Trophoblast cell (in vitro differentiated cells and primary cell): ENCODE measurements around the gene MCCC2.
"Not testable (repeated sequence)": the region's sequence is repeated elsewhere in the genome, so short reads cannot be mapped to it uniquely, and the experiment has no call there.

Experiments
- DNase-seq, 2 donors: peaks; one replicate each; pipeline ENCODE4 v3.0.0-alpha.2; 2016
- H2AFZ ChIP-seq: 2 replicates; pipeline ENCODE4 v1.6.1; 2013; ENCODE audit warnings: low read length, moderate library complexity, mild to moderate bottlenecking; ENCODE audit not compliant: insufficient read depth, poor library complexity
- H2AK5ac ChIP-seq: 2 replicates; pipeline ENCODE4 v1.6.1; 2013; ENCODE audit warnings: mild to moderate bottlenecking, low read length
- H2BK120ac ChIP-seq: 2 replicates; pipeline ENCODE4 v1.6.1; 2013; ENCODE audit warnings: low read length, mild to moderate bottlenecking, moderate library complexity; ENCODE audit not compliant: insufficient read depth, poor library complexity
- H2BK12ac ChIP-seq: 2 replicates; pipeline ENCODE4 v1.6.1; 2013; ENCODE audit warnings: mild to moderate bottlenecking, low read length, moderate library complexity
- H2BK5ac ChIP-seq: 2 replicates; pipeline ENCODE4 v1.6.1; 2013; ENCODE audit warnings: low read length, low read depth, moderate library complexity, mild to moderate bottlenecking; ENCODE audit not compliant: poor library complexity
- H3K14ac ChIP-seq: 2 replicates; pipeline ENCODE4 v1.6.1; 2013; ENCODE audit warnings: mild to moderate bottlenecking, low read length
- H3K18ac ChIP-seq: 2 replicates; pipeline ENCODE4 v1.6.1; 2013; ENCODE audit warnings: mild to moderate bottlenecking, low read length
- H3K23ac ChIP-seq: 2 replicates; pipeline ENCODE4 v1.6.1; 2013; ENCODE audit warnings: low read length
- H3K27ac ChIP-seq: 2 replicates; pipeline ENCODE4 v1.5.1; 2013; ENCODE audit warnings: low read depth, mild to moderate bottlenecking, inconsistent platforms, low read length, moderate library complexity
- H3K27me3 ChIP-seq: 2 replicates; pipeline ENCODE4 v1.6.1; 2013; ENCODE audit warnings: inconsistent platforms, mild to moderate bottlenecking, low read length, moderate library complexity; ENCODE audit not compliant: insufficient read depth
- H3K36me3 ChIP-seq, 2 experiments: 1 replicate in 1 of 2; 2 replicates in 1 of 2; pipeline ENCODE4 v1.6.1; 2013; ENCODE audit warnings: low read length in 2 of 2, mild to moderate bottlenecking in 2 of 2, moderate library complexity in 1 of 2; ENCODE audit not compliant: insufficient read depth in 2 of 2, control insufficient read depth in 1 of 2
- H3K4ac ChIP-seq: 2 replicates; pipeline ENCODE4 v1.6.1; 2013; ENCODE audit warnings: low read depth, mild to moderate bottlenecking, low read length, moderate library complexity
- H3K4me1 ChIP-seq, 2 experiments: 1 replicate in 1 of 2; 2 replicates in 1 of 2; pipeline ENCODE4 v1.6.1; 2013; ENCODE audit warnings: low read length in 2 of 2, mild to moderate bottlenecking in 2 of 2, moderate library complexity in 1 of 2; ENCODE audit not compliant: insufficient read depth in 2 of 2, control insufficient read depth in 1 of 2
- H3K4me2 ChIP-seq: 2 replicates; pipeline ENCODE4 v1.6.1; 2013; ENCODE audit warnings: inconsistent platforms, mild to moderate bottlenecking, low read length, moderate library complexity
- H3K4me3 ChIP-seq: 2 replicates; pipeline ENCODE4 v1.5.1; 2013; ENCODE audit warnings: mild to moderate bottlenecking, low read depth, low read length, inconsistent platforms
- H3K79me1 ChIP-seq: one replicate; pipeline ENCODE4 v1.6.1; 2013; ENCODE audit warnings: low read length
- H3K79me2 ChIP-seq: 2 replicates; pipeline ENCODE4 v1.6.1; 2013; ENCODE audit warnings: low read length, mild to moderate bottlenecking; ENCODE audit not compliant: control insufficient read depth, insufficient read depth, poor library complexity
- H3K9ac ChIP-seq: 2 replicates; pipeline ENCODE4 v1.6.1; 2013; ENCODE audit warnings: mild to moderate bottlenecking, low read length
- H3K9me3 ChIP-seq: 2 replicates; pipeline ENCODE4 v1.6.1; 2013; ENCODE audit warnings: low read depth, mild to moderate bottlenecking, control low read depth, inconsistent platforms, low read length; ENCODE audit not compliant: insufficient read depth
- H4K12ac ChIP-seq: 2 replicates; pipeline ENCODE4 v1.6.1; 2013; ENCODE audit warnings: low read depth, mild to moderate bottlenecking, low read length, moderate library complexity
- H4K8ac ChIP-seq: 2 replicates; pipeline ENCODE4 v1.6.1; 2013; ENCODE audit warnings: low read depth, mild to moderate bottlenecking, low read length, moderate library complexity
- H4K91ac ChIP-seq: one replicate; pipeline ENCODE4 v1.6.1; 2013; ENCODE audit warnings: low read depth, mild to moderate bottlenecking, low read length, moderate library complexity
- WGBS: extraction: QIAGEN DNeasy Blood & Tissue Kit; methylation state at CpG from one replicate; pipeline ENCODE4 v1.1.7; 2013; ENCODE audit warnings: missing lambda C conversion rate; ENCODE audit not compliant: insufficient read length, insufficient coverage; ENCODE audit errors: extremely low coverage; 5-methylcytosine and 5-hydroxymethylcytosine counted together

The MCCC2 gene

GRCh38 chr5:71571811-71572210, 15.3 kb upstream of the MCCC2 start:
- H4K12ac ChIP-seq, H2AK5ac ChIP-seq, H3K9ac ChIP-seq, H4K91ac ChIP-seq, H4K8ac ChIP-seq, H3K9me3 ChIP-seq, H3K27me3 ChIP-seq, H3K79me1 ChIP-seq, H3K14ac ChIP-seq, H3K4me1 ChIP-seq, H3K18ac ChIP-seq, H2AFZ ChIP-seq, H2BK12ac ChIP-seq, H3K4ac ChIP-seq, H3K27ac ChIP-seq, H3K4me3 ChIP-seq, H3K36me3 ChIP-seq, H2BK120ac ChIP-seq, H2BK5ac ChIP-seq, H3K23ac ChIP-seq, H3K4me2 ChIP-seq, H3K79me2 ChIP-seq: not testable (repeated sequence)
- peak; percentile 81 to 83 for DNase-seq
- no CpG with 5 or more reads among the region's 7 CpGs for WGBS

DNA sequence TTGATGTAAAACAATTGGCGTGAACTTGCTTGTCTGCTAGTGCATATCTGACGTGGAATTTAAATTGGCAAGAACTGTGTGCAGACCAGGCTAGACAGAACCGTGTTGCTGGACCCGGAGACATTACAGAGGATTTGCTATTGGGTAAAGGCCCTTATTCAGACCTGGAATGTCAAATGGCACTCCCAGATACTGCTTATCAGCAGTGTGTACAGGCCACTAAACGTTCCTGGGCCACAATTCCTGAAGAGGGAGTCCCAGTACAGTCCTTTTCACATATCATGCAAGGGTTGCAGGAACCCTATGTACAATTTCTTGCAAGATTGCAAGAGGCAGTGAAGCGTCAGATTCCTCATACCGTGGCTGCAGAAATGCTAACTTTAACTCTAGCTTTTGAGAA, 13.5 kb upstream of the MCCC2 start:
- no peak overlapping the region for H3K4ac ChIP-seq
- H3K27me3 ChIP-seq: no peaks in the 10 kb centered on the region
- H3K36me3 ChIP-seq: peaks cover 2 to 3% of the 10 kb centered on the region in 2 experiments
- DNase-seq: peak; percentile 77 to 90
- peaks cover 5% of the 10 kb centered on the region for H3K79me1 ChIP-seq
- no peaks in the 10 kb centered on the region for H3K9me3 ChIP-seq
- WGBS: no CpG with 5 or more reads among the region's 7 CpGs
- no peaks in the 10 kb centered on the region for H3K79me2 ChIP-seq
- H2BK5ac ChIP-seq: no peak overlapping the region
- H3K18ac ChIP-seq: no peak overlapping the region
- H3K4me3 ChIP-seq: no peak overlapping the region
- H4K8ac ChIP-seq: no peak overlapping the region
- H3K4me1 ChIP-seq: peaks cover 2 to 3% of the 10 kb centered on the region in 2 experiments
- no peak overlapping the region for H2BK120ac ChIP-seq
- no peak overlapping the region for H4K91ac ChIP-seq
- H3K14ac ChIP-seq: no peak overlapping the region
- H2AFZ ChIP-seq: no peak overlapping the region
- H4K12ac ChIP-seq: no peak overlapping the region
- H2AK5ac ChIP-seq: no peak overlapping the region
- H3K27ac ChIP-seq: peak overlapping the region; percentile 1
- no peak overlapping the region for H3K23ac ChIP-seq
- peak overlapping the region; percentile 25 for H3K4me2 ChIP-seq
- no peak overlapping the region for H2BK12ac ChIP-seq
- H3K9ac ChIP-seq: no peak overlapping the region

DNA sequence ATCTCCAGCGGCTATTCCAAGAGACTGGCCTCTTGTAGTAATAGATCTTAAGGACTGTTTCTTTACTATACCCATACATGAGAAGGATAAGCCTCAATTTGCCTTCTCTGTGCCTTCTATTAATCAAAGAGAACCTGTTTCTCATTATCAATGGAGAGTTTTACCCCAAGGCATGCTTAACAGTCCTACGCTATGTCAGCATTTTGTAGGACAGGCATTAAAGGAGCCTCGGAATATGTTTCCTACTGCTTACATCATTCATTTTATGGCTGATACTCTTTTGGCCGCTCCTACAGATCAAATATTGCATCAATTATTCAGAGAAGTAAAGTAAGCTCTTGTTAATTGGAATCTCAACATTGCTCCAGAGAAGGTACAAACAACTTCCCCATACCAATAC, 11.6 kb upstream of the MCCC2 start:
- H2AK5ac ChIP-seq, H3K23ac ChIP-seq, H2BK5ac ChIP-seq, H3K4me2 ChIP-seq, H3K79me2 ChIP-seq, H3K79me1 ChIP-seq, H3K9me3 ChIP-seq, H3K9ac ChIP-seq, H4K12ac ChIP-seq, H2BK12ac ChIP-seq, DNase-seq, H4K8ac ChIP-seq, H3K4me1 ChIP-seq, H3K18ac ChIP-seq, H3K14ac ChIP-seq, H3K27me3 ChIP-seq, H2AFZ ChIP-seq, H3K27ac ChIP-seq, H3K4ac ChIP-seq, H3K36me3 ChIP-seq, H3K4me3 ChIP-seq, H4K91ac ChIP-seq, H2BK120ac ChIP-seq: not testable (repeated sequence)
- no CpG with 5 or more reads among the region's 4 CpGs for WGBS

DNA sequence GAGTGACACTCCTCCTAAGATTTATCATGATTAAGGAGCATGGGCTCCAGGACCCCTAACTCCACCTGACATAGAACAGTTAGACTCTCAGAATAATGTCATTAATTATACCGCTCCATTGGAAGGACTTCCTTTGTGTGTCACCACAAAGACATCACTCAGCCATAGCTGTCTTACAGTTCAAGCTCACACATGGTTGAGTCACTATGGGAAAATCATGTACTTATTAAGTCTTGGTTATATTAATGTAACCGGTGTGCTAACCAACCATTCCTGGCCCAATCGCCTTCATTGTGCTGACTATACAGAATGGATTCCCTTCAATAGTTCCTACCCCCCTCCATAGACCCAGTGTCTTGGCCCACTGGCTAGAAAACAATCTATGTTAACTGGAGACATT, 10.9 kb upstream of the MCCC2 start:
- Histone ChIP-seq H3K27me3 (no peaks in the 10 kb centered on the region), H2AK5ac (no peak overlapping the region), H3K4me2 (no peak overlapping the region), H3K4me3 (no peak overlapping the region), H3K27ac (no peak overlapping the region), H3K23ac (no peak overlapping the region), H3K14ac (no peak overlapping the region), H4K12ac (no peak overlapping the region), H3K18ac (no peak overlapping the region), H2AFZ (no peak overlapping the region), H3K79me1 (peaks cover 5% of the 10 kb centered on the region), H3K79me2 (no peaks in the 10 kb centered on the region), H3K4me1 (peaks cover 0 to 2% of the 10 kb centered on the region in 2 experiments), H3K9ac (no peak overlapping the region), H3K4ac (no peak overlapping the region), H2BK12ac (no peak overlapping the region), H3K9me3 (no peaks in the 10 kb centered on the region), H3K36me3 (peaks cover 2 to 3% of the 10 kb centered on the region in 2 experiments), H2BK5ac (no peak overlapping the region), H4K91ac (no peak overlapping the region), H2BK120ac (no peak overlapping the region), H4K8ac (no peak overlapping the region)
- no peak for DNase-seq
- no CpG with 5 or more reads among the region's 3 CpGs for WGBS
